ENCODE data around the gene NKAIN4. TPM values are rescaled to one million over a fixed set of nuclear protein-coding genes. Genes with fewer than 3 reads are reported as not detected.

NKAIN4 gene
- total RNA-seq, 4 donors from 2014 or later = not detected

DNA sequence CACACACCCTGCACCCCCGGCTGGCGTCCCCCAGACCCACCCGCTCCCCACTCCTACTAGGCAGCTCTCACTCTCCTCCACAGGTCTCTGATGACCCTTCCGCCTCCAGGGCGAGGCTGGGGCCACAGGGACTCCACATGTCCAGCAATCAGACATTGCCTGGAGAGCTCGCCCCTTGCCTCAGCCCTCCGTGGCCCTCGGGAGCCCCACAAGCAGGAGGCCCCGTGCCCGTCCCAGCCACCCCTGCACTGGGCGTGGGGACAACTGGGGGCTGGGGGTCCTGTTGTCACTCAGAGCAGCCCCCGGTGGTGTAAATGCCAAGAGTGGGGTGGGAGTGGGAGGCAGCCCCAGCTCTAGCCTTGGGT, 40.3 kb upstream of the NKAIN4 start:
- Histone ChIP-seq H3K36me3 (no peaks in the 10 kb centered on the region), H3K27me3 (peaks cover 0 to 4% of the 10 kb centered on the region in 2 donors), H3K4me3 (no peak overlapping the region), H3K4me1 (peaks cover 0 to 4% (median 0%) of the 10 kb centered on the region in 4 donors), H3K27ac (no peak overlapping the region), H3K9me3 (no peaks in the 10 kb centered on the region)
- no peak for TF ChIP-seq POLR2A (IDR thresholded peaks at IDR 0.05)
- TF ChIP-seq, protein P1, sequence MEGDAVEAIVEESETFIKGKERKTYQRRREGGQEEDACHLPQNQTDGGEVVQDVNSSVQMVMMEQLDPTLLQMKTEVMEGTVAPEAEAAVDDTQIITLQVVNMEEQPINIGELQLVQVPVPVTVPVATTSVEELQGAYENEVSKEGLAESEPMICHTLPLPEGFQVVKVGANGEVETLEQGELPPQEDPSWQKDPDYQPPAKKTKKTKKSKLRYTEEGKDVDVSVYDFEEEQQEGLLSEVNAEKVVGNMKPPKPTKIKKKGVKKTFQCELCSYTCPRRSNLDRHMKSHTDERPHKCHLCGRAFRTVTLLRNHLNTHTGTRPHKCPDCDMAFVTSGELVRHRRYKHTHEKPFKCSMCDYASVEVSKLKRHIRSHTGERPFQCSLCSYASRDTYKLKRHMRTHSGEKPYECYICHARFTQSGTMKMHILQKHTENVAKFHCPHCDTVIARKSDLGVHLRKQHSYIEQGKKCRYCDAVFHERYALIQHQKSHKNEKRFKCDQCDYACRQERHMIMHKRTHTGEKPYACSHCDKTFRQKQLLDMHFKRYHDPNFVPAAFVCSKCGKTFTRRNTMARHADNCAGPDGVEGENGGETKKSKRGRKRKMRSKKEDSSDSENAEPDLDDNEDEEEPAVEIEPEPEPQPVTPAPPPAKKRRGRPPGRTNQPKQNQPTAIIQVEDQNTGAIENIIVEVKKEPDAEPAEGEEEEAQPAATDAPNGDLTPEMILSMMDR (IDR thresholded peaks at IDR 0.05) = no peak
- no peak for DNase-seq

DNA sequence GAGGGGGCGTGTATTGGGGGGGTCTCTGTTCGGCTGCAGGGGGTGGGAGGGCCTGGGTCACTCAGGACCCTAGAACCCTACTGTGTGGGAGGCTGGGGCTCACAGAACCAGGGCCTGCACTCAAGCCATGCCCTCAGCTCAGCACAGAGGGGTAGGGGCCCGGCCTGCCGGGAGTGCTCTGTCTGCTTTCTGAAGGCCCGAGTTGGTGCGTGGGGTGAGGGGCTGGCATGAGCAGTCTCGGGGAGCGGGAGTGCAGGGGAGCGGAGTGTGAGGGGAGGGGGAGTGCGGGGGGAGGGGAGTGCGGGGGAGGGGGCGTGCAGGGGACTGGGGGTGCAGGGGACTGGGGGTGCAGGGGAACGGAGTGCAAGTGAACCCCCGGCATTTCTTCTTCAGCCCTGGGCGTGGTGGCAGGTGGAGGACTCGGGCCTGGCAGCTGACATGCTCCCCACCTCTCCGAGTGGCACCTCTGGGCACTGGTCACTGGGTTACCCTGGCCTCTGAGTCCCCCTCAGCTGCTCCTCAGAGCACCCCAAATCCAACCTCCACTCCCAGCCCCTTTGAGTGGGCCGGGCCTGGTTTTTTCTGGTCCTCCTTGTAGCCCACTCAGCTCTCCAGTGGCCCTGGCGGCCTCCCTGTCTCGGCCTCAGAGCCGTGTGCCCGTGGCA, 39.7 kb upstream of the NKAIN4 start:
- Histone ChIP-seq H3K4me3 (no peak overlapping the region), H3K4me1 (peaks cover 0 to 4% (median 0%) of the 10 kb centered on the region in 4 donors), H3K27me3 (peaks cover 0 to 4% of the 10 kb centered on the region in 2 donors), H3K27ac (no peak overlapping the region), H3K36me3 (no peaks in the 10 kb centered on the region), H3K9me3 (no peaks in the 10 kb centered on the region)
- TF ChIP-seq POLR2A (IDR thresholded peaks at IDR 0.05) = no peak
- TF ChIP-seq, protein P1 (IDR thresholded peaks at IDR 0.05) = no peak
- DNase-seq = no peak

DNA sequence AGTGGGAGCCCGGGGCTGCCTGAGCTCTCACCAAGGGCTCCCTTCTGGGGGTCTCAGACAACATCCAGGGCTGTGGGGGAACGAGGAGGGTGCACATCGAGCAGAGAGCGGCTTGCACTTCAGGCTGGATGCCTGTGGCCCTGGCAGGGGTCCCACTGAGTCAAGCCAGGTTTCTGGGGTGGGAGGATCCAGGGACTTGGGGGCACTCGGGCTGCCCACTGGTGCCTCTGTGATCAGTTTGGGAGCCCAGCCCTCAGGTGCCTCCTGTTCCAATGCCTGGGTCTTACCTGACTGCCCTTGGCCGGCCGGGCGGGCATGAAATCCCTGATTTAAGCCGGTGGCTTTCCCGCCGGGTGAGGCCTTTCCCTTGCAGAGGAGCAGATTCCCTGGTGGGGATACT, 39.2 kb upstream of the NKAIN4 start:
- Histone ChIP-seq H3K4me3 (no peak overlapping the region), H3K27ac (no peak overlapping the region), H3K9me3 (no peaks in the 10 kb centered on the region), H3K4me1 (peaks cover 0 to 4% (median 0%) of the 10 kb centered on the region in 4 donors), H3K36me3 (peaks cover 0 to 4% (median 0%) of the 10 kb centered on the region in 3 donors), H3K27me3 (peaks cover 0 to 4% of the 10 kb centered on the region in 2 donors)
- TF ChIP-seq POLR2A (IDR thresholded peaks at IDR 0.05) = no peak
- TF ChIP-seq, protein P1 (IDR thresholded peaks at IDR 0.05) = no peak
- DNase-seq = no peak

DNA sequence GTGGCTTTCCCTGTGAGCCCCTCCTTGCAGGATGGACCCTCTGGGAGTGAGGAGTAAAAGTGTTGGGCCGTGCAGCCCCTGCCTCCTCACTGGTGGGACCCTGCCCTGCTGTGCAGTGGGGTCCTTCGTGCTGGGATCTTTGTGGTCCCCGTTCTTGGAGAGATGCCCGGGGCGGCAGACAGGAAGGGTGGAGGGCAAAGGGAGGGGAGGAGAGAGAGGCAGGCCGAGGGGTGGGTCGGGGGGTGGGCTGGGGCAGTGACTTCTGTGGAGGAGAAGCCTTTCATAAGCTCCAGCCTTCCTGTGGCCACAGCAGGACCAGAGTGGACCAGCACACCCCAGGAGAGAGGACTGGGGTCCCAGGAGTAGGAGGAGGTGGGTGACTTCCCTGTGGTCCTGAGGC, 38.6 kb upstream of the NKAIN4 start, which contains the start of gene COL20A1:
Gene COL20A1 (plus strand): TSS at position 283 of the 400 bp plus-strand sequence. CDS start 1,922 bp downstream, outside the sequence.
- TF ChIP-seq, protein P1 (IDR thresholded peaks at IDR 0.05) = no peak
- TF ChIP-seq POLR2A (IDR thresholded peaks at IDR 0.05) = no peak
- peaks cover 0 to 4% (median 0%) of the 10 kb centered on the region in 4 donors for H3K4me1 ChIP-seq
- peaks cover 0 to 10% (median 0%) of the 10 kb centered on the region in 3 donors for H3K36me3 ChIP-seq
- H3K27ac ChIP-seq = no peak within 1 kb of the TSS
- H3K4me3 ChIP-seq = no peak within 1 kb of the TSS
- no peak for DNase-seq
- H3K27me3 ChIP-seq = peaks cover 0 to 4% of the 10 kb centered on the region in 2 donors
- H3K9me3 ChIP-seq = no peaks in the 10 kb centered on the region

DNA sequence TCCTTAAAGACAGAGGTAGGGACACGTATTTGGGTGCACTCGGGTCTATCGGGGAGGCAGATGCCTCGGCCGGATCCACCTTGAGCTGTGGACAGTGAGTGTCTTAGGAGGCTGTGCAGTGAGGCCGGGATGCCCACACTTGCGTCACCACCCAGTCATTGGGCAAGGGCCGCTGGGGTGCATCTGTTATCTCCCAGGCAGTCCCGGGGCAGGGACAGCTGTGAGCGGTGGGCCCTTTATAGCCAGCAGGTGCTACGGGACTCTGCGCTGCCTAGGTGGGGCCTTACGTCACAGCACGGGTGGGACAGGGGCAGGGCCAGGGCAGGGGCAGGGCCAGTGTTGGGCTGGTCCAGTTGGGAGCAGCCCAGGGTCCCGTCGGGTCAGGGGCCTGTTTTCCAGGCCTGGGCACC, 38.0 kb upstream of the NKAIN4 start:
- peaks cover 0 to 4% of the 10 kb centered on the region in 2 donors for H3K27me3 ChIP-seq
- peaks cover 0 to 16% (median 0%) of the 10 kb centered on the region in 3 donors for H3K36me3 ChIP-seq
- no peak for DNase-seq
- peaks cover 0 to 4% (median 0%) of the 10 kb centered on the region in 4 donors for H3K4me1 ChIP-seq
- TF ChIP-seq, protein P1 (IDR thresholded peaks at IDR 0.05) = no peak
- no peak for TF ChIP-seq POLR2A (IDR thresholded peaks at IDR 0.05)
- no peak overlapping the region for H3K27ac ChIP-seq
- H3K4me3 ChIP-seq = no peak overlapping the region
- no peaks in the 10 kb centered on the region for H3K9me3 ChIP-seq
